NT2/D1 (cell line): ENCODE results near the gene MYOF.

Experiments used
- YY1 ChIP-seq: IDR thresholded peaks from 2 replicates; pipeline ENCODE4 v1.6.1; 2011; ENCODE audit not compliant: insufficient read length, insufficient read depth
- ZNF274 ChIP-seq: IDR thresholded peaks from 2 replicates; pipeline ENCODE4 v1.6.1; 2011; ENCODE audit warnings: mild to moderate bottlenecking, low read depth, low read length

DNA sequence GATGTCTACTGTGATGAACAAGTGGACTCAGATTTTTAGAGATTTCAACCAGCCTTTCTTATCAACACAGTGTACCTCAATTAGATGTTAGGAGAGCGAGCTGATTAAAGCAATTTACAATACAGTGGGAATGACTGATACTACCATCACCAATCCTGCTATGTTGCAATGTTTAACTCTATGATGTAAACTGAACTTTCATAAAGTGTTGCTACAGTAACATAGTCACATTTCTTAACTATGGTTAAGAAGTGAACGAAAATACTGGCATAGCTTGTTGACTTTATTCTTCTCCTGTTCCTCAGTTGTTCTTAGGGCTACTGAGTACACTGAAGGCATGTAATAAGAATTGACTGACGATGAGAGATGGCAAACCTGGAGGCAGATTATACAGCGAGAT, 139.8 kb downstream of the MYOF start:
- TF ChIP-seq YY1 (no peak), ZNF274 (no peak)
